HG02588 (cell line): Measurements from ENCODE around the gene ASTE1.
"Not testable (repeated sequence)": the region's sequence is repeated elsewhere in the genome, so short reads cannot be mapped to it uniquely, and the experiment has no call there.

Experiments
- ATAC-seq: cut with Tn5 transposase; IDR thresholded peaks from one replicate; pipeline ENCODE4 v1.9.1; 2021; ENCODE audit warnings: mild to moderate bottlenecking, moderate library complexity; ENCODE audit not compliant: unreplicated experiment

Gene ASTE1

GRCh38 chr3:131018970-131019369 is 7.7 kb downstream of the ASTE1 start:
- no peak for ATAC-seq

- no peak for ATAC-seq
Measured at GRCh38 chr3:131009698-131010097, 16.9 kb downstream of the ASTE1 start.

GRCh38 chr3:131008326-131008725 is 18.3 kb downstream of the ASTE1 start:
- no peak for ATAC-seq

- ATAC-seq = no peak
Measured at GRCh38 chr3:131007782-131008181, 18.8 kb downstream of the ASTE1 start.

GRCh38 chr3:131007256-131007655 is 19.4 kb downstream of the ASTE1 start:
- ATAC-seq = no peak

GRCh38 chr3:131004603-131005002 is 22.0 kb downstream of the ASTE1 start:
- no peak for ATAC-seq

GRCh38 chr3:131001071-131001470 is 25.6 kb downstream of the ASTE1 start:
- no peak for ATAC-seq

- ATAC-seq = no peak
Measured at GRCh38 chr3:130997289-130997688, 29.3 kb downstream of the ASTE1 start.

- ATAC-seq = no peak
Measured at GRCh38 chr3:130992344-130992743, 34.3 kb downstream of the ASTE1 start.

GRCh38 chr3:130991126-130991525 is 35.5 kb downstream of the ASTE1 start:
- ATAC-seq = no peak

GRCh38 chr3:130990282-130990681 is 36.3 kb downstream of the ASTE1 start:
- no peak for ATAC-seq

- ATAC-seq = no peak
Measured at GRCh38 chr3:130981469-130981868, 45.2 kb downstream of the ASTE1 start.

- no peak for ATAC-seq
Measured at GRCh38 chr3:130979117-130979516, 47.5 kb downstream of the ASTE1 start.

GRCh38 chr3:130976706-130977105 is 49.9 kb downstream of the ASTE1 start:
- no peak for ATAC-seq

GRCh38 chr3:130975251-130975650 is 51.4 kb downstream of the ASTE1 start:
- ATAC-seq = no peak

GRCh38 chr3:130974201-130974600 is 52.4 kb downstream of the ASTE1 start:
- ATAC-seq = no peak

- no peak for ATAC-seq
Measured at GRCh38 chr3:130973406-130973805, 53.2 kb downstream of the ASTE1 start.

GRCh38 chr3:130972592-130972991 is 54.0 kb downstream of the ASTE1 start:
- ATAC-seq = not testable (repeated sequence)

- no peak for ATAC-seq
Measured at GRCh38 chr3:130971208-130971607, 55.4 kb downstream of the ASTE1 start.

GRCh38 chr3:130969621-130970020 is 57.0 kb downstream of the ASTE1 start:
- no peak for ATAC-seq

- no peak for ATAC-seq
Measured at GRCh38 chr3:130968221-130968620, 58.4 kb downstream of the ASTE1 start.

GRCh38 chr3:130967281-130967680 is 59.3 kb downstream of the ASTE1 start:
- no peak for ATAC-seq

- no peak for ATAC-seq
Measured at GRCh38 chr3:130963878-130964277, 62.7 kb downstream of the ASTE1 start.
